ENCODE results near the gene HPN.

The HPN gene

DNA sequence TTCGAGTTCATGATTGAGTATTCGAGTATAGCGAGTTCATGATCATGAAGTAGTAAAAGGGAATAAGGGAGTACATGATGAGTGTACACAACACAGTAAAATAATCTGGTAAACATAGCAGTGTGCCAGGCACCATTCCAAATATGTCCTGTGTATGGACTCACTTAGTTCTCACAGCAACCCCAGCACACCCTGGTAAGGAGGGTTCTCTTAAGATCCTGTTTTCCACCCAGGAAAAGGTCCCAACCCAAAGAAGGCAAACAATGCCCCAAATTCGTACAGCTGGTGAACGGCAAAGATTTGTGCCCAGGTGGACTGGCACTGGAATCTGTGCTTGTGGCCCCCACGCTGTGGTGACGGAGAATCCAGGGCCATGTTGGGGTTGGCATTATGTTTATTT, 21.4 kb downstream of the HPN start:
- no peak for DNase-seq (ENCODE audit: low spot score)

GRCh38 chr19:35063940-35064818, 22.7 kb downstream of the HPN start:
- no peak for DNase-seq (ENCODE audit: low spot score)

- DNase-seq (ENCODE audit: low spot score), result no peak
Measured at GRCh38 chr19:35065574-35065973, 24.1 kb downstream of the HPN start.

- no peak for DNase-seq (ENCODE audit: low spot score)
Measured at GRCh38 chr19:35066121-35066520, 24.6 kb downstream of the HPN start.

DNA sequence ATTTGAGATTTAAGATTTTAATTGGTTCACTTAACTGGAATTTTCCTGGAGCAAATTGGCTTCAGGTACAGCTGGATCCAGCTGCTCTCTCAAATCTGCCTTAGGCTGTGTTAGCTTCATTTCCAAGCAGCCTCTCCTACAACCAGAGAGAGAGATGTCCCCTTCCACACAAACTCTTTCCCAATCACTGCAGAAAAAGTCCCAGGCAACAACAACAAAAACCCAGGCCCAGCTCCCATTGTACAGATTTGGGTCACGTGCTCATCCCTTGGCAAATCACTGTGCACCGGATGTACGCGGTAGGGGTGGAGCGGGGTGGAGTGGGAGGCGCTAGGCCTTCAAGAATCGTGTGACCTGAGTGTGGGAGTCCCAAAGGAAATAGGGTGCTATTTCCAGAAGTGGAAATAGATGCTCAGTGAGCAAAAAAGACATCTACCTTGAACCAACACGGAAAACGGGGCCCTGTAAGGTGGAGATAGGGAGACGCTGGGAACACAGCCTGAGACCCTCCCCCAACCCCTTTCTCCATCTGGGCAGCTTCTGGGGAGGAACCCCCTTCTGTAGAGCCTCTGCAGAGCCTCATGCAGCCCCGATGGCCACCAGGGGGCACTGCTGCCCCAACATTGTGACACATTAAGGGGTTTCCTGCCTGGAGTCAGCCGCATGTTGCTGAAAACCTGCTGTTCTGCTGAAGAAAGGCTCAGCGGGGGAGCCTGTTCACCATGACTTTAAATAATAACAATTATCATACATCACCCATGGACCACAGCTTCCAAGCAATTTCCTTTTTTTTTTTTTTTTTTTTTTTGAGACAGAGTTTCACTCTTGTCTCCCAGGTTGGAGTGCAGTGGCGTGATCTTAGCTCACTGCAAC, 25.4 kb downstream of the HPN start:
- peak; percentile 94 for DNase-seq (ENCODE audit: low spot score)

DNA sequence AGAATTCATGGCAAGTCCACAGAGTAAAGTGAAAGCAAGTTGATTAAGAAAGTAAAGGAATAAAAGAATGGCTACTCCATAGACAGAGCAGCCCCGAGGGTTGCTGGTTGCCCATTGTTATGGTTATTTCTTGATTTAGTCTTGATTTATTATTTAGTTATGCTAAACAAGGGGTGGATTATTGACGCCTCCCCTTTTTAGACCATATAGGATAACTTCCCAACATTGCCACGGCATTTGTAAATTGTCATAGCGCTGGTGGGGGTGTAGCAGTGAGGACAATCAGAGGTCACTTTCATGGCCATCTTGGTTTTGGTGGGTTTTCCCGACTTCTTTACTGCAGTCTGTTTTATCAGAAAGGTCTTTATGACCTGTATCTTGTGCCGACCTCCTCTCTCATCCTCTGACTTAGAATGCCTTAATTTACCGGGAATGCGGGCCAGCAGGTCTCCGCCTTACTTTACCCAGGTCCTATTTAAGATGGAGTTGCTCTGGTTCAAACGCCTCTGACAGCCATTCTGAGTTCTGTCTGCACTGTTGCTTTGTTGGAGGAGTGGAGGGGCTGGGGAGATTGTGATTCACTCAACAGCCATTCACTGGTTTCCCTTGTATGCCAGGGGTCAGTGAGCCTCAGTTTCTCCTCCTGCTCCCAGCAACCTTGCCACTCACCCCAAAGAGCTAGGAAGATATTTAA, 27.6 kb downstream of the HPN start:
- DNase-seq (ENCODE audit: low spot score), result no peak

GRCh38 chr19:35069696-35070095, 28.2 kb downstream of the HPN start:
- no peak for DNase-seq (ENCODE audit: low spot score)

GRCh38 chr19:35070471-35070870, 28.9 kb downstream of the HPN start:
- DNase-seq (ENCODE audit: low spot score), result no peak

DNA sequence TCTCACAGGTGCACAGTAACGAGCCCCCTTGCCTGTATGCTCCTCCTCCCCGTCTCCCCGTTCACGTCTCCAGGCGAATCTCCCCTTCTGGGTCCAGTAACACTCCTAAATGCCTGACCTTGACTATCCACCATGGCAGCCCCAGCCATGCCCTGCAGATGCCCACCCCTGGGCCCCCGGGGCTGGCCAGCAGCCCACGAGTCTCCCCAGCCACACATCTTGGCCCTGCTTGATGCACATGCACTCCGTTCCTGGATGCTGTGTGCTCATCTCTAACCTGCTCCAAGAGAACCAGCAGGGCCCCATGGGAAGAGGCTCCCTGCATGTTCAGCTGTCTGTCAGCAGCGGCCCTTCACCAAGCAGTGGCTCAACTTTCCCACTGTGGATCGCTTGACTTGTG, 32.0 kb downstream of the HPN start:
- DNase-seq (ENCODE audit: low spot score), result no peak

- DNase-seq (ENCODE audit: low spot score), result no peak
Measured at GRCh38 chr19:35073941-35074340, 32.4 kb downstream of the HPN start.

- DNase-seq (ENCODE audit: low spot score), result no peak
Measured at GRCh38 chr19:35074426-35075201, 33.1 kb downstream of the HPN start.

- DNase-seq (ENCODE audit: low spot score), result no peak
Measured at GRCh38 chr19:35075202-35076025, 33.9 kb downstream of the HPN start.

- no peak for DNase-seq (ENCODE audit: low spot score)
Measured at GRCh38 chr19:35076026-35076370, 34.5 kb downstream of the HPN start.

- DNase-seq (ENCODE audit: low spot score), result no peak
Measured at GRCh38 chr19:35076657-35077056, 35.1 kb downstream of the HPN start.

- DNase-seq (ENCODE audit: low spot score), result no peak
Measured at GRCh38 chr19:35077411-35078223, 36.1 kb downstream of the HPN start.

GRCh38 chr19:35079826-35080225, 38.3 kb downstream of the HPN start:
- no peak for DNase-seq (ENCODE audit: low spot score)

DNA sequence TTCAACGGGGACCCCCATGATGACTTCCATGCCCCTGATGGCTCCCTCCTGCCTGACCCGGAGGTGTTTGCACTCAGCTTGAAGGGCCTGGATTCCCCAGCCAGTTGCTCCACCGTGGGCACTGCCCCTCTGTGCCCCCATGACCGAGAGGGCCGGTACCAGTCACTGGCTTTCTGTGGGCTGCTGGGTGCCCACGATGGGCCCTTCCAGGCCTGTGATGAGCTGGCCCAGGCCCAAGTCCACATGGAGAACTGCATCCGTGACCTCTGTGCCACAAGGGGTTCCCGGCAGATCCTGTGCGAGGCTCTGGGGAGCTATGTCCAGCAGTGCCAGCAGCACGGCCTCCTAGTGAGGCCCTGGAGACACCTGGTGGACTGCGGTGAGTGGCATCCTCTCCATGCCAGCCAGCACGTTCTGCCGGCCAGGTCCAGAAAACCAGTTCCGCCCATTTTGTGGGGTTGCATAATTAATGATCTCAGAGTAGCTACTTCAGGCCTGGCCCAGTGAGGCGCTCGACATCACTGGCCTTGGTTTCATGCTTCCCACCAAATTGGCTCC, 39.2 kb downstream of the HPN start:
- no peak for DNase-seq (ENCODE audit: low spot score)

DNA sequence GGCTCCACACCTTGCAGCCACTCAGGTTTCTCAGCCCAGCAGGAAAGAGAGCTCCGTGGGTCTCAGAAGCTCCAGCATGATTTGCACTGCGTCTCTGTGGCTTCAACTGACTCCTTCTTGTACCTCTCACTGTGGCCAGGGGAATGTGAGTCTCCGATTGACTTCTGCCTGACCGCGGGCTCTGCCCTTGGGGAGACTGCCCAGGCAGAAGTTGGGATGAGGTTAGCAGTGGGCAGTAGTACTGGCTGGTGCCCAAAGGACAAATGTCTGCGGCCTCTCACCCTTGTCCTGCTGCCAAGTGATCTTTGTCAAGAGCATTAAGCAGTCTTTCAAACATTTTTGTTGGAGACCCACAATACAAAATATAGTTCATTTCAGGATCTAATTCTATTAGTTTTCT, 39.7 kb downstream of the HPN start:
- no peak for DNase-seq (ENCODE audit: low spot score)

DNA sequence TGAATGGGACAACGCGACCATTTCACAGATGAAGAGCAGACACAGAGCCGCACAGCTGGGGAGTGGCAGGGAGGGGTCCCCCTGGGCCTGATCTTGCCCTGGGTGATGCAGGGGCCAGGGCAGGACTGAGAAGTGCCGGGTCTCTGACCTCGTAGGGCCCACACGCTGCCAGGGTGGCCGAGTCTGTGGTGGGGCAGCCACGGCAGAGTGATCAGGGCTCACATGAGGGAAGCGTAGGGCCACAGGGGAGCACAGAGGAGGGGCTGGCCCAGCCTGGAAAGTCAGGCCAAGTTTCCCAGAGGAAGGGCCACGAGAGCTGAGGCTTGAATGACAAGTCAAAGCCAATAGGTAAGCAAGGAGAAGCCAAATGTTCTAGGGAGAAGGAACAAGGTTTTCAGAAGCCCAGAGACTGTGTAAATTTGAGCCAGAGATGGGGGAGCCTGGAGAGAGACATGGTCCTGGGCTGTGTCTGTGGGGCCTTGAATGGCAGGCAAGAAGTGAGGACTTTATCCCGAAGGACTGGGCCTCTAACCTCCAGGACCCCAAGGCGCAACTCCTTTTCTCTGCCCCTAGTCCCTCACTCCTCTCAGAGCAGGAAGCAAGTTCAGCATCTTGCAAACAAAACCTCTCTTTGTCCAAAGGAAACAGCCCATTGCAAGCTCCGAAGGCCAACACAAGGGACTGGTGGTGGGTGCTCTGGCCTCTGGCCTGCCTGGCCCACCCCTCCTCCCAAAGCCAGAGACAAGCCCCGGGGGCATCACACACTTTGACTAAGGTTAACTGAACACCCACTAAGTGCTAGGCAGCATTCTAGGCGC, 42.4 kb downstream of the HPN start:
- peak; percentile 37 for DNase-seq (ENCODE audit: low spot score)
